Keratinocyte (primary cell): ENCODE results near the gene HEATR3. TPM values are rescaled to one million over a fixed set of nuclear protein-coding genes. Genes with fewer than 3 reads are reported as not detected.

ENCODE experiments used
- DNase-seq: peaks from one replicate; pipeline ENCODE4 v3.0.0-alpha.2; 2011; ENCODE audit warnings: low read depth, missing footprints, low spot score
- FAIRE-seq: peaks from 2 replicates; lab custom pipeline; 2011; peaks lifted over from hg19 to GRCh38; lab: Jason Lieb, UNC
- H2AFZ ChIP-seq: 2 replicates; pipeline ENCODE4 v1.6.0; 2012; ENCODE audit warnings: low read length, control low read depth, inconsistent platforms; ENCODE audit not compliant: control insufficient read depth
- H3K27ac ChIP-seq: 2 replicates; pipeline ENCODE4 v1.5.1; 2011; ENCODE audit warnings: low read length; ENCODE audit not compliant: control insufficient read depth, insufficient read depth
- H3K27me3 ChIP-seq: 3 replicates; pipeline ENCODE4 v1.6.0; 2011; ENCODE audit warnings: low read length; ENCODE audit not compliant: control insufficient read depth, insufficient read depth; ENCODE audit errors: extremely low read depth
- H3K36me3 ChIP-seq, 2 experiments: 2 replicates in 1 of 2; 3 replicates in 1 of 2; pipeline ENCODE4 v1.5.1; 2011; ENCODE audit warnings: low read length in 2 of 2, mild to moderate bottlenecking in 1 of 2; ENCODE audit not compliant: control insufficient read depth in 2 of 2, insufficient read depth in 2 of 2; ENCODE audit errors: extremely low read depth in 1 of 2
- H3K4me1 ChIP-seq: 3 replicates; pipeline ENCODE4 v1.5.1; 2011; ENCODE audit warnings: low read length; ENCODE audit not compliant: control insufficient read depth, insufficient read depth; ENCODE audit errors: extremely low read depth
- H3K4me2 ChIP-seq: 3 replicates; pipeline ENCODE4 v1.6.0; 2011; ENCODE audit warnings: low read depth, low read length; ENCODE audit not compliant: control insufficient read depth, insufficient read depth; ENCODE audit errors: extremely low read depth
- H3K4me3 ChIP-seq, 3 experiments: fragments of 200-600 bp in 1 of 3; sonication (generic) in 1 of 3; 2 replicates in 2 of 3; 3 replicates in 1 of 3; pipeline ENCODE4 v1.5.1; 2011 to 2016; ENCODE audit warnings: low read length in 3 of 3, mild to moderate bottlenecking in 3 of 3, control low read depth in 2 of 3, inconsistent platforms in 1 of 3, low read depth in 1 of 3, mixed read lengths in 1 of 3, mixed run types in 1 of 3, moderate library complexity in 1 of 3; ENCODE audit not compliant: control insufficient read depth in 2 of 3, insufficient read depth in 2 of 3; ENCODE audit errors: extremely low read depth in 1 of 3
- H3K79me2 ChIP-seq: 2 replicates; pipeline ENCODE4 v1.6.0; 2012; ENCODE audit warnings: low read length; ENCODE audit not compliant: control insufficient read depth, insufficient read depth
- H3K9ac ChIP-seq: 3 replicates; pipeline ENCODE4 v1.6.0; 2011; ENCODE audit warnings: low read length; ENCODE audit not compliant: control insufficient read depth, insufficient read depth; ENCODE audit errors: extremely low read depth
- H3K9me1 ChIP-seq: 3 replicates; pipeline ENCODE4 v1.6.0; 2011; ENCODE audit warnings: low read length; ENCODE audit not compliant: control insufficient read depth, insufficient read depth; ENCODE audit errors: extremely low read depth
- H3K9me3 ChIP-seq: 2 replicates; pipeline ENCODE4 v1.5.1; 2012; ENCODE audit warnings: low read depth, low read length; ENCODE audit not compliant: control insufficient read depth
- H4K20me1 ChIP-seq: 3 replicates; pipeline ENCODE4 v1.6.0; 2011; ENCODE audit warnings: low read length; ENCODE audit not compliant: control insufficient read depth, insufficient read depth; ENCODE audit errors: extremely low read depth
- EZH2 ChIP-seq: IDR thresholded peaks from one replicate; pipeline ENCODE4 v1.6.1; 2012; ENCODE audit warnings: inconsistent platforms, mild to moderate bottlenecking, low read length, moderate library complexity
- dilution Hi-C: fragments of 300-500 bp; cut with MboI; formaldehyde crosslinking; loops from one replicate; pipeline ENCODE4 v1.7.0; 2020; ENCODE audit warnings: low sequenced_read_pairs; ENCODE audit not compliant: extremely low pct_ligation_motif_present
- polyA plus RNA-seq, 5 experiments: library from polyadenylated mRNA; depleted of rRNA in 3 of 5; stranded (reverse) in 3 of 5; stranded (forward) in 1 of 5; unstranded in 1 of 5; fragments of >200 nt; gene quantifications; 1 replicate in 1 of 5; 2 replicates in 3 of 5; 3 replicates in 1 of 5; pipeline versions ENCODE4 v1.2.1 to v1.2.3, GENCODE V29; 2011 to 2012; ENCODE audit warnings: missing spikeins in 2 of 5, low read depth in 1 of 5, low replicate concordance in 1 of 5
- TF ChIP-seq, protein P1 (sequence below), 3 experiments: IDR thresholded peaks in 1 of 3; conservative IDR thresholded peaks in 1 of 3; optimal IDR thresholded peaks in 1 of 3; 2 replicates in 2 of 3; 3 replicates in 1 of 3; pipeline versions ENCODE3 to v1.5.1; 2011; ENCODE audit warnings: low read length in 3 of 3, mild to moderate bottlenecking in 3 of 3, moderate library complexity in 2 of 3, control low read depth in 1 of 3, inconsistent platforms in 1 of 3; ENCODE audit not compliant: insufficient read depth in 2 of 3; ENCODE audit errors: extremely low read depth in 1 of 3

The HEATR3 gene
- polyA plus RNA-seq, 1 donor (not counting 4 experiments of a cell fraction or from before 2014, with no cell fraction given) = 27.2 TPM

DNA sequence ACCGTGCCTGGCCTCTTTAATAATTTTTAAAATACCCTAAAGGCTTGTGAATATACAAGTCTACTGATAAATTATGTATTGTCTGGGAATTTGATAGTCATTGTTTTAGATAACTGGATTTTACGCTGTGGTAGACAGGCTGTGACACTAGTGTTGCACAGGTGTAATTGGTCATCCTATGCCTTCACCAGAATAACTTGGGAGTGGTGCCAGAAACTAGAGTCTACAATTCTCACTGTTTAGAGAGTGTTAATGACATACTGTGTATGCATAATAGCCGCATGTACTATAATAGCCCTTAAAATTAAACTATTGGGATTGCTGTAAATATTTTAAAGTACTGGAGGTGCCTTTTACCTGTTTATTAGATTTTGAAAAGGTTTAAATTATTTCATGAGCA, 29.3 kb upstream of the HEATR3 start:
- no peaks in the 10 kb centered on the region for H4K20me1 ChIP-seq
- DNase-seq = no peak
- dilution Hi-C loops = no loop called here
- no peak overlapping the region for H2AFZ ChIP-seq
- H3K4me2 ChIP-seq = no peak overlapping the region
- H3K4me3 ChIP-seq = no peak overlapping the region
- H3K27ac ChIP-seq = no peak overlapping the region
- H3K79me2 ChIP-seq = peaks cover 2% of the 10 kb centered on the region
- H3K9ac ChIP-seq = no peak overlapping the region
- H3K9me1 ChIP-seq = no peaks in the 10 kb centered on the region
- H3K4me1 ChIP-seq = no peaks in the 10 kb centered on the region
- no peaks in the 10 kb centered on the region for H3K9me3 ChIP-seq
- TF ChIP-seq, protein P1, sequence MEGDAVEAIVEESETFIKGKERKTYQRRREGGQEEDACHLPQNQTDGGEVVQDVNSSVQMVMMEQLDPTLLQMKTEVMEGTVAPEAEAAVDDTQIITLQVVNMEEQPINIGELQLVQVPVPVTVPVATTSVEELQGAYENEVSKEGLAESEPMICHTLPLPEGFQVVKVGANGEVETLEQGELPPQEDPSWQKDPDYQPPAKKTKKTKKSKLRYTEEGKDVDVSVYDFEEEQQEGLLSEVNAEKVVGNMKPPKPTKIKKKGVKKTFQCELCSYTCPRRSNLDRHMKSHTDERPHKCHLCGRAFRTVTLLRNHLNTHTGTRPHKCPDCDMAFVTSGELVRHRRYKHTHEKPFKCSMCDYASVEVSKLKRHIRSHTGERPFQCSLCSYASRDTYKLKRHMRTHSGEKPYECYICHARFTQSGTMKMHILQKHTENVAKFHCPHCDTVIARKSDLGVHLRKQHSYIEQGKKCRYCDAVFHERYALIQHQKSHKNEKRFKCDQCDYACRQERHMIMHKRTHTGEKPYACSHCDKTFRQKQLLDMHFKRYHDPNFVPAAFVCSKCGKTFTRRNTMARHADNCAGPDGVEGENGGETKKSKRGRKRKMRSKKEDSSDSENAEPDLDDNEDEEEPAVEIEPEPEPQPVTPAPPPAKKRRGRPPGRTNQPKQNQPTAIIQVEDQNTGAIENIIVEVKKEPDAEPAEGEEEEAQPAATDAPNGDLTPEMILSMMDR (optimal IDR thresholded peaks at IDR 0.05 in 1 of 3, IDR thresholded peaks at IDR 0.05 in 1 of 3, conservative IDR thresholded peaks at IDR 0.05 in 1 of 3; ENCODE audit: extremely low read depth in 1 of 3, insufficient read depth in 2 of 3, low read length in 3 of 3) = no peak
- TF ChIP-seq EZH2 = no peak
- H3K27me3 ChIP-seq = no peaks in the 10 kb centered on the region
- FAIRE-seq = no peak
- H3K36me3 ChIP-seq = peaks cover 5 to 8% of the 10 kb centered on the region in 2 experiments

DNA sequence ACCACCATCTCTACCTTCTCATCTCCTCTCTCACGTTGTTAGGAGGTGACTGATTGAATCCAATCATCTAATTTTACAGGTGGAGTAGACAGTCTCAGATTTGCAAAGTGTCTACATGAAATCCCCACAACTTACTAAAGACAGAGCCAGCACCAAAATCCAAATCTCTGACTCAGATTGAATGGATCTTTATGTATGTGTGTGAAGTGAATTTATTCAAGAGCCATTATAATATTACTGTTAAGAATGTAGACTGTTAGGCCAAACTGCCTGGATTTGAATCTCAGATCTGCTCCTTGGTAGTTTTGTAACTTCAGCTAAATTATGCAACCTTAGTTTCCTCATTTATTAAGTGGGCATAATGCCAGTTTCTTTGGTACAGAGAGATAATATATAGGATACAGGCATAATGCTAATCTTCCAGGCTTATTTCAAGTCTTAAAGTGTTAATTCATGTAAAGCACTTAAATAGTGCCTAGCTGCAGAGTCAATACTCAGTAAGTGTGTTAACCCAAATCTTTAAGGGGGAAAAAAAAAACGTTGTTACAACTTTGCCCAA, 28.0 kb upstream of the HEATR3 start:
- no peak for FAIRE-seq
- TF ChIP-seq EZH2 = no peak
- TF ChIP-seq, protein P1 (optimal IDR thresholded peaks at IDR 0.05 in 1 of 3, IDR thresholded peaks at IDR 0.05 in 1 of 3, conservative IDR thresholded peaks at IDR 0.05 in 1 of 3; ENCODE audit: extremely low read depth in 1 of 3, insufficient read depth in 2 of 3, low read length in 3 of 3) = no peak

More for the DNA sequence above, 28.0 kb upstream of the HEATR3 start:
- H3K9ac ChIP-seq = no peak overlapping the region
- no peak overlapping the region for H2AFZ ChIP-seq
- no peaks in the 10 kb centered on the region for H3K79me2 ChIP-seq
- H3K9me1 ChIP-seq = no peaks in the 10 kb centered on the region
- H3K9me3 ChIP-seq = no peaks in the 10 kb centered on the region
- no peaks in the 10 kb centered on the region for H4K20me1 ChIP-seq
- H3K27me3 ChIP-seq = no peaks in the 10 kb centered on the region
- H3K27ac ChIP-seq = no peak overlapping the region
- dilution Hi-C loops = no loop called here
- H3K4me2 ChIP-seq = no peak overlapping the region
- H3K4me1 ChIP-seq = no peaks in the 10 kb centered on the region
- no peaks in the 10 kb centered on the region for H3K36me3 ChIP-seq
- H3K4me3 ChIP-seq = no peak overlapping the region
- DNase-seq = no peak
